Stimulated activated CD4-positive, alpha-beta T cell treated with anti-CD3 and anti-CD28 coated beads, Interleukin-4, amount 100 ng/mL, for 24 hours (primary cell): ENCODE data around the gene CD52.
"Not testable (repeated sequence)": the region's sequence is repeated elsewhere in the genome, so short reads cannot be mapped to it uniquely, and the experiment has no call there.

Experiments
- DNase-seq: peaks from one replicate; pipeline ENCODE4 v3.0.0-alpha.2; 2020

CD52 gene

DNA sequence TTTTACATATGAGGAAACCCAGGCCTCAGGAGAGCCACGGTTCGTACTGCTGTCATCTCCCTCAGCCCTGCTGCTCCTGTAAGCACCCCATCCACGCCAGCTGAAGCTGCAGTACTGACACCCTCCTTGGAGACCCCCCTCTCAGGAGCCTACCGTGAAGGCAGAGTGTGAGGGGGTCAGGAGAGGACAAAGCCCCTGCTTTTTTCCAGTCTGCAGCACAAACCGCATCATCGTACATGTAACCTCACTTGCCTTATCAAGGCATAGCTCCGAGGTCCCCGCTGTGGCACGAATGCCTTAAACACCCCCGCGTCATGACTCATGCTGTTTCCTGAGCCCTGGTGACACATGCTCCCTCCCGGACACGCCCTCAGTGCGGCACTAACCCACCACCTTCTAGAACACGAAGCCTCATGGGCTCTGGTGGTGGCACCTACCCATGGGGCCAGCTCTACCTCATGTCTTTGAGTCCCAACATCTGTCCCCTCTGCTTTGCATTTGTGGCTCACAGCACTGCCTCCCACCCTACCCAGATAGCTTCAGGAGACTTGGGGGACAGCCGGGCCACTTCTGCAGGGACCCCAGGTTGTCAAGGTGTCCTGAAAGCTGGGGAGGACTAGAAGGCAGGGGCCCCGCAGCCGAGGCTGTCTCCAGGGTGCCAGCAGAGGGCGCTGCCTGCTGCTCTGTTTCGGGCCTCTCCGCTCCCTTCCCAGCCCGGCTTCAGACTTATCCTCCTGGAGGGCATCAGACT, 33.0 kb upstream of the CD52 start:
- DNase-seq = peak; percentile 98

DNA sequence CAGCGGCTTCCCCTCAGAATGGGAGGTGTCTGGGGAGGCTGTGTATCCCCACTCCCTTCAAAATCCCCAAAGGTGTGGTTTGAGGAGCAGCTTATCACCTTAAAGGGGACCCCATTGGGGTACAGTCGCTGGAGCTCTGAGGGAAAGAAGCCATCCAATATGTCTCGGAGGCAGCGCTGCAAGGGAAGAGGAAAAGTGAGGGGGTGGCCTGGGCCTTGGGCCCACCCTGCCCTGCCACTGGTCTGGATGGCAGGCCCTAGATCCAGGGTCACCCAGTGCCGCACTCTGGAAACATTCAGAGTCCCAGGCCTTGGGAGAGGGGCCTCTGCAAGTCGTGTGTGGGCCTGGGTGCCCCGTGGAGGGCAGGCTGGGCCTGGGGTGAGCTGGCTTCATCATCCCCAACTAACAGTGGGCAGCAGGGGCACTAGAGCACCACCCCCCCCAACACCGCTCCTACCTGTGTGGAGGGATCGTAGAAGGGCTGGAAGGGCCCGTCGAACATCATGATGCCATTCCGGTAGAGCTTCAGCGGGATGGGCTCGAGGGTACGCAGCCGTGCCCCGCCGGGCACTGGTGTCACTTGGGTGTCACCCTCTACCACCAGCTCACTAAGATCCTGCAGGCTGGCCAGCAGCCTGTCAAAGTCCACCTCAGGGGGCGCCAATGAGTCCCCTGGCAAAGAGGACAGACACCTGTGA, 32.2 kb upstream of the CD52 start:
- DNase-seq = peak; percentile 30

DNA sequence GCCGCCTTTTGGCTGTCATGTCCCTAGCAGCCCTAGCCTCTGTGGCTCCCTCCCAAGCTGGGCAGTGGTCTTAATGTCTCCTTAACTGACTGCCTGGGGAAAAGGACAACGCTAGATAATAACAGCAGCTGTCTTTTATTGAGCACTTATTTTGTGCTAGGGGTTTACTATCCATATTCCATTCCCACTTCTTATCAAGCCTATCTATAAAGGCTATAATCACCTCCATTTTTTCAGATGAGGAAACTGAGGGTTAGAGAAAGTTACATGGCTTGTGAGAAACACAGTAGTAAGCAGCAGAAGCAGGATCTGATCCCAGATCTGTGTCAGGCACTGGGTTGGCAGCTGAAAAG, 31.7 kb upstream of the CD52 start:
- DNase-seq = no peak

DNA sequence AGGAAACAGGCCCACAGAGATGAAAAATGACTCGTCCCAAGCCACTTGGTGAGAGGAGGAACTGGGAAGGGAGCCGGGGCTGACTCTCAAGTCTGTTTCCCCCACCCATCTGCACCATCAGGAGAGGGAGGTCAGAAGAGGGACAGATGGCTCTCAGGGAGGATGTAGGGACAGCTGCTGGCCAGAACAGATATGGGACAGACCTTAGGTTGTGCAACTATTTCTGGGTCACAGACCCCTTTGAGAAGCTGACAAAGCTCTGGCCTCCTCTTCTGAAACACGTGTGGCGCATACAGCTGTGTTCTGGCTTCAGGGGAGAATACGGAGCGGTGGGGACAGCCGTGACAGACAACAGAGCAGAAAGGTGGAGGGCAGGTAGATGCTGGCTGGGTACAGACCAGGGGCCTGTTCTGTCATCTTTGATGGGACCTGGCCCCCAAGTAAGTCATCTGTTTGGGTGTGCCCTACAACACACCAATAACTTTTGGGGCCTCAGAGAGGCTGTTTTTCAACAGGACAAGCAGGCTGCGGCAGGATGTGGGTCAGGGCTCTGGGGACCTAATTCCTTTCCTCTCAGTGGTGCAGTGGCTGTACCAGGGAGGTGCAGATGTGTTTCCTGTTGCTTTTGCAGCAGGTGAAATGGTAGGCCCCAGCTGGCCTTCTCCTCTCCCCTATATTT, 30.6 kb upstream of the CD52 start:
- peak; percentile 58 for DNase-seq

DNA sequence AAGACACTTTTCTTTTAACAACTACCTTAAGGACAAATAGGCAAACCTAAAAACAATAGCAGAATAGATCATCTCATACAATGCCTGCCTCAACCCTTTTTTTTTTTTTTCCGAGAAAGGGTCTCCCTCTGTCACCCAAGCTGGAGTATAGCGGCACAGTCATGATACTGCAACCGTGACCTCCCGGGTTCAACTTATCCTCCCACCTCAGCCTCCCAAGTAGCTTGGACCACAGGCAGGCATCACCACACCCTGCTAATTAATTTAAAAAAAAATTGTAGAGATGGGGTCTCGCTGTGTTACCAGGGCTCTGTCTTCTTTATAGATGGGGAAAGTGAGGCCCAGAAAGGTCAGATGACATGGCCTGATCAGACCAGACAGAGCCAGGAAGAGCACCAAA, 29.9 kb upstream of the CD52 start:
- DNase-seq = no peak

DNA sequence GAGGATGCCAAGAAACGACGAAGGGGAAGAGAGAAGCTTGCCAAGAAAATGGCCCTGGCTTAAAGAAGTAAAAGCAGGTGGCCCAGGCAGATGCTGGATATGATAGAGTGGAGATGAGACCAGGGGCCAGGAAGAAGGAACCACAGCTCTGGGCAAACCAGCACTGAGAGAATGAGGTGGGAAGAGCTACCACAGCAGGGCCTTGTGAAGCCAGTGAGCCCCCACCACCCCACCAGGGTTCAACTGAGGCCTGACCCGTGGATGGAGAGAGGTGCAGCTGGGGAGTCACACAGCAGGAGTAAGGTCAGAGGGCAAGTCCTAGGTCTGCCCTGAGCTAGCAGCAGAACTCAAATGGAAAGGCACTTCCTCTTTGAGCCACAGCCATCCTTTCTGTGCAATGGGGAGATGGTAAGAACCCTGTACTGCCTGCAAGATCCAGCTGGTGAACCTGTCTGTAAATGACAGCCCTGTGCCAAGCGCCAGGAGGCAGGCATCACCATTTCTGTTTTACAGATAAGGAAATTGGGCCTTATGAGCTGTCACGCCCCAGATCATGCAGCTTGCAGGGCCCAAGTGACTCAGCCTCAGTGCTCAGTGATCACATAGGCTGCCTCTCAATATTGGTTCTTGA, 29.3 kb upstream of the CD52 start:
- DNase-seq = peak; percentile 78

DNA sequence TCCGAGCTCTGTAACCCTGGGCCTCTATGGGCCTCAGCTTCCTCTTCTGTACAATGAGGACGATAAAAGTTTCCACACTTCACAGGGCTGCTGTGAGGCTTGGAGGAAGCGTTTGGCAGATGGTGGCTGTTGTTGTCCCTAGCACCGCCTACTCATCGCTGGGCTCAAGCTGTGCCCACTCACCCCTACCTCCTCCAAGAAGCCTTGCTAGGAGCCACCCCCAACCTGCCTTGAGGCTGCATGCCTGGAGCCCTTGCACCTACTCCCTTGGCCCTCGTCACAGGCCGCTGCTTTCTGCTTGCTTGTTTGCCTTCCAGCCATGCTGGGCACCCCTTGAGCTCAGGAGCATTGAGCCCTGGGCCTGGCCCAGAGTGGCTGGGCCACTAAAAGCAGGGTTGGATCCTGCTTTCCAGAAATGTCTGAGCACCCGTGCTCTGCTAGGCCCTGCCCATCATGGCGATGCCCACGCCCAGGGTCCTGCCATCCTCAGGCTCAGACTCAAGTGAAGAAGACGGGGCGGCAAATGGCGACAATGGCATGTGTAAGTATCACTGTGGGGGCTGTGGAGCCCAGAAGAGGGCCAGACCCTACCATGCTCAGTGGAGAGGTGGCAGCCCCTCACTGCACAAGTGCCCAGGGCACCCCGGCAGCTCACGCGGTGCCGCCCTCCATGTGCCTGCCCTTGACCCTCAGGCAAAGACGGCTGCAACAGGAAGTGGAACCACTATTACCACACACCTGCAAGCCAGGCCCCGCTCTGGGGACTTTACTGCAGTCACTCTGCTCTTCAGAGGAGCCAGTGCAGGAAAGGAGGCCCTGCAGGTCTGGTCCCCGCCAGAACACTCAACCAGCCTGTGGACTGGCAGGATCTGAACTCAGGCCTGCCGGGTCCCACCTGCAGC, 28.3 kb upstream of the CD52 start:
- peak; percentile 12 for DNase-seq

DNA sequence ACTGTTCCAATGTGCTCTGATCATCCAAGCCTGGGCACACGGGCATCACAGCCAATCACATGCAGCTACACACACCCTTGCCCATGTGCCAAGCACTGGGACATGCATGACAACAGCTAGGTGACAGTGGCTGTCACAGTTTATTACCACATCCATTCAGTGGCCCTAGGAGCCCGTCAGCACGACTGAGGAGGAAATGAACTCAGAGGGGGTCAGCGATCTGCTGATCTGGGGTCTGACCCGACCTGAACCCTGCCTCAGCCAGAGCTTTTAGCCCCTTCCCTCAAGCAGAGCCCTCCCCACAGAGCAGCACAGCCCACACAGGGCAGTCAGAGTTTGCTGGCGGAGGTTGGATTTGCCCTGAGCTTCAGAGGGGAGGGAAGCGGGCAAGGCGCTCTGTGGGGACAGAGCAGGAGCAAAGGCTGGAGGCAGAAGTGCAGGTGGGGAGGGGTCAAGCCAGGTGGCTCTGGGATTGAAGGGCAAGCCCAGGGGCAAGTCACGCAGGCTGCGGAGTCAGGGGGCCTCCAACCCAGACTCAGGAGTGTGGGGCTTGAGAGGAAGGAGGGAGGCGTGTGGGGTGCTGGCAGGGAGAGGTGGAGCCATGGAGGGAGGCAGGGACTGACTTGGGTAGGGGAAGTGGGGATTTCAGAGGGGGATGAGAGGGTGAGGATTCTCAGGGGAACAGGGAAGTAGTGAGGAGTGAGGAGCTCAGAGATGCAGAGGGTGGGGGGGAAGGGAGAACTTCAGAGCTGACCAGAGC, 27.5 kb upstream of the CD52 start:
- no peak for DNase-seq

DNA sequence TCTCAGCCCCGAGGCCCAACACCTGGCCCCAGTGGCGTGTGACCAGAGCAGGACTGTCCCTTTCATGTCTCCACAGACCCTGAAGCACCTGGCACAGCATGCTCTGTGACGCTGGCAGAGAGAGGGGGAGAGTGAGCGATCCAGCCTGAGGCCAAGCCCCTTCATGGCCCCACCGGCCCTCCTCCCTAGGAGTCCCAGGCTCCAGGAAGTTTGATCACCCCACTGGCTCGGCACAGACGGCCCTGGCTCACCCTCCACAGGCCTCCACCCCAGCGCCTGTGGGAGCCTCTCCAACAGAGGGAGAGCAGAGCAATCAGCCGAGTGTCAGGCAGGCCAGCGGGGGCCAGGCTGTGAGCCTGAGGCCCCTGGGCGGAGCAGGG, 26.9 kb upstream of the CD52 start:
- DNase-seq = no peak

DNA sequence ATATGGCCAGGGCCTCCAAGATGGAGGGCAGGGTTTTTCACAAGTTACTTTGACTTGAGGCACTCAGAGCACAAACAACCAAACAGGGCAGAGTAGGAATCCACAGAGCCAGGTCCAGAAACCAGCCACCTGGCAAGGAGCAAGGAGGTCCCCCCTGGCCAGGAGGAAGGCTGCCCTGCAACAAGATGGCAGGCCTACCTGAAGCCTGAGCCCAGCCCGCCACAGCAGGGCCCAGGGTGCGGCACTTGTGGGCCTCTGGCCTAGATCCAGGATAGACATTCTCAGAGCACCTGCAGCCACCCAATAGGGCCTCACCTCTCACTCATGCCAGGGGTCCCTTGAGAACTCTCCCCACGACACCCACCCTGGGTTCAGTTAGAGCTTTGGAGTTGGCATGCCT, 26.3 kb upstream of the CD52 start:
- no peak for DNase-seq

DNA sequence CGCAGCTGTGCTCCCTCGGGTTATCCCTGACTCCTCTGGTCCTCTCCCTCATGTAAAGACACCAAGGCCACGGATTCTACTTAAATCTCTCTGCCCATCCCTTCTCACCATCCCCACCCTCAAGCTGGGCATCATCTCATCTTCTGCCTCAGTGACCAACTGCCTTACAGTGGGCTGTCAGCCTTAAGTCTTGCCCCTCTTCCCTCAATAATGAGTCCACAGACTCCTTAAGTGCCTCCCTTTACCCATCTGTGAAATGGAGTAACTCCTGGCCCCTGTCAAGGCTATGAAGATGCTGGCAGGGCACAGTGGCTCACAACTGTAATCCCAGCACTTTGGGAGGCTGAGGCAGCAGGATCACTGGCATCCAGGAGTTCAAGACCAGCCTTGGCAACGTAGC, 25.8 kb upstream of the CD52 start:
- DNase-seq = no peak

DNA sequence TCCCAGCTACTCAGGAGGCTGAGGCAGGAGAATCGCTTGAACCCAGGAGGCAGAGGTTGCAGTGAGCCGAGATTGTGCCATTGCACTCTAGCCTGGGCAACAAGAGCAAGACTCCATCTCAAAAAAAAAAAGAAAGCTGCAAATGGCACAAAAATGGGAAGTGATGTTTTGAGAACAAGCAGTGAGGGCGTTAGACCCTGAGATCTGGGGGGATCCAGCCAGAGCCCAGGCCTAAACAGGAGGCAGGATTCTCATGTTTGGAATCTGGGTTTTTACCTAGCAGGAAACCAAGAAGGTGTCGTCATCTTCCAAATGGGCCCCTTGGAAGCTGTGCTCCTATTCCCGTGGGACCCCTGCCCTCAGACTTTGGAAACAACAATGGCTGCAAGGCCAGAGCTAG, 25.0 kb upstream of the CD52 start:
- not testable (repeated sequence) for DNase-seq

DNA sequence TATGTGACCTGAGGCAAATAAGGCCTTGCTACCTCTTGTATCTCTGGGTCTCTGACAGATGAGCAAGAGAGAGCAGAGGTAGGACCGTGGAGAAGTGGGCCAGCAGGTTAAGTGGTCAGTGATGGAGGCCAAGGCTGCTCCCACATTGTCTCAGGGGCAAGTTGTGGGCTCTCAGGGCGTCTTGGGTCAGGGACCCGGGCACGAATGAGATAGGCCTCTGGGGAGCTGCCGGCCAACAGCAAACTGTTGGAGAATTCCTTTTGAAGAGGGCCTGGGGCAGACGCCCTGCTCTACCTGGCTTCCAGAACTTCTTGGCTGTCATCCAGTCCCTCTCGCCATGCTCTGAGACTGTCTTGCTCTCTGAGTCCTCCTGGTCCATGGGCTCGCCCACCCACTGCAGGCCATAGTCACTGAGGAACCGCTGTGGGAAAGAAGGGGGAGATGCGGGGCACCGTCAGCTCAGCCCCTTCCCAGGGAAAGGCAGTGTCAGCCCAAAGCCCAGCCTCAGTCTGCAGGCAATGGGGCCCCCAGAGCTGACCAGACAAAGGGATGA, 23.8 kb upstream of the CD52 start:
- no peak for DNase-seq

DNA sequence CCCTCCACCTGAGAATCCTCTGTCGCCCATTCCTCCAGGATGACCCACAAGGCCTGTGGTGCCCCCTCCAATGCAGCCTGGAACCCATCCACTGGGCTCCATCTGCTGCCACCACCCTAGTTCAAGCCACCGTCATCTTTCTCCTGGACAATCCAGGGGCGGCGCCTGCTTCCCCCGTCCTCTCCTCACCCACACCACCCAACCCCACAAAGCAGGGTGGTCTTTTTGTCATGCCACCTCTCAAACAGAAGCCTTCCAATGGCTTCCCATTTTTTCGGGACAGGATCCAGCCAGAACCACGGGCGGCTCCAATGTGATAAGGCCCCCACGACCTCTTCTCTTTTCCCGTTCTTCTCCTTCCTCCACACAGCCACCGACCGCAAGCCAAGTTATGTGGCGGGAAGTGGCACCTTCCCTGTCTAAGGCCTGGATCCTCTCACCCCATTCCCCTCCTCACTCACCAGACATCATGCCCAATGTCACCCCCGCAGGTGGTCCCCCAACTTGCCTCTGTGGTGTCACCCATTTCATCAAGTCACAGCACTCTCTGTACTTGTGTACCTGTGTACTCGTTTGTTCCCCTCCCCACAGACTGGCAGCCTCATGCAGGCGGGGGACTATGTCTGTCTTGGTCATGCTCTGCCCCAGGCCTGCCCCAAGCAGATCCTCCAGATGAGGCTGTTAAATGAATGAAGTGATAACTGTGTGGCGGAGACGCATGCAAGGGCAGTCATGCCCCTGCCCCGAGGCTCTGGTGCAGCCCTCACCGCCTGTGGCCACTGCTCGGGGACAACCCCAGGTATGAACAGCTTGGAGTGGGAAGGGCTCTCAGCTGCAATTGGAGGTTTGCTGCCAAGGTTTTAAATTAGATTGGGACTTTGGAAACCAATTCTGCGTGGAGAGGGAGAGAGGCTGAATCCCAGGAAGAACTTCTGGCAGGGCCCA, 22.3 kb upstream of the CD52 start:
- DNase-seq = no peak

DNA sequence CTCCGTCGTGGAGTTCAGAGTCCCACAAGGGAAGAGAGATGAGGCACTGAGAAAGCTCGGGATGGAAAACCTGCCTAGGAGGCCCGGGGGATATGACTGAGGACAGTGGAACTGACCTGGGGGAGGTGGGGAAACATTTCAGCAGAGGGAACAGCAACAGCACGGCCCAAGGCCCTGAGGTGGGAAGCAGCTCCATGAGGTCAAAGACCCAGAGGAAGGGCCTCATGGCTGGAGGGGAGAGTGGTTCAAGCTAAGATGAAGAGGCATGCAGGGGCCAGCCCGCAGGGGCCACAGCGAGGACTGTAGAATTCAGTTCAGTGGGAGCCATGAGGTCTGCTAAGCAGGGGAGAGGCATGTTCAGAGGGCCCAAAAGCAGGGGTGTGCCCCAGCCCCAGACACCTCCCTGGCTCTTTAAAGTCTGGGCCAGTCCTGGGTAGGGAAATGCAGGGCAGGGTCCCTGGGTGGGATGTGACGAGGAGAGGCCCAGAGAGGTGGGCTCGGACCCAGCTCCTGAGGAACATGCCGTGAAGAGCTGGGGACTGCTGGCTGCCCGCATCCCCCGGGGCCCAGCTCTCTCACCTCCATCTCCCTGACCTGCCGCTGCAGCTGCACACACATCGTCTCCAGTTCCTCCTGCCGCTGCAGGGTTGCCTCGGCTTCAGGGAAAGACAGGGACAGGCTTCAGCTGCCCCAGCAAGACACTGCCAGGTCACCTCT, 21.3 kb upstream of the CD52 start:
- DNase-seq = no peak

DNA sequence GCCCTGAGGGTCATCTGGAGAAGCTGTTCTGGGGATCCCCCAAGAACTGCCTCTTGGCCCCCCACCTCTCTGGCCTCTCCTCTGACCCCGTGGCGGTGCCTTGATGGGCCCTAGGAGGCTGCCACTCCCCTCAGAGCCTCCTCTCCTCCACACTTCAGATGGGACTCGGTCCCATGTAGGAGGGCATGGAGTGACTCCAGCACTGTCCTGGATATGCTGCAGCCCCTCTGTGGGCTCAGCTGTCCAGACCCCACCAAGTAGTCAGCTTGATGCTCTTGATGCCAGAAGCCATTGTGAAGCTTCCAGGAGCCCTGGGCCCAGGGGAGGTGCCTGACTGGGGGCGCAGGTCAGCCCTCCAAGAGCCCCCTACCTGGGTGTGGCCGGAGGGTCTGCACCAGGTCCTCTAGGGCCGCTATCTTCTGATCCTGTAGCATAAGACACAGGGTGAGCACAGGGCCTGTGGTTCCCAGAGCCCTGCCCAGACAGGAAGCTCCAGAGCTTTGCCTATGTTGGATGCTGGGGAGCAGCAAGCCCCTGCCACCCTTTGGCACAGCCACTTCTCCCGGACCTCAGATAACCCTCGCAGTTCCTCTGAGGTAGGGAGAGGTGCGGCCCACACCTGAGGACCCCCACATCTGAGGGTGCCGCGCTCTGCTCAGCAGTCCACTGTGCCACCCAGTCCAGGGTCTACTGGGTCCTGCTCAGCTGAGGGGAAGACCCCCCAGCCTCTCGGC, 20.5 kb upstream of the CD52 start:
- DNase-seq = no peak

DNA sequence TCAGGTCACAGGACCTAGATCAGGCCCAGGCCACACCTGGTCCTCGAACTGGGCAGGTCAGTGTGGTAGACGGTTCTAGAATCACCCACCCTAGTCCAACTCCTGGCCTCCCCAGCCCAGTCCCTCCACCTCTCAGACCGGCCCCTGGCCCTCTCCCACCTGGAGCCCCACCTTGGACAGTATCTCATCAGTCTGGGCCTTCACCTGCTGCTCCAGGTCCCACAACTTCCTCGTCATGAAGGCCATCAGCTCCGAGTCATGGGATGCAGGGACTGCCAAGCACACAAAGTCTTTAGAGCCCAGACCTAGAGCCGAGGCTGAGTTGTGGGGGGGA, 20.0 kb upstream of the CD52 start:
- DNase-seq = no peak

DNA sequence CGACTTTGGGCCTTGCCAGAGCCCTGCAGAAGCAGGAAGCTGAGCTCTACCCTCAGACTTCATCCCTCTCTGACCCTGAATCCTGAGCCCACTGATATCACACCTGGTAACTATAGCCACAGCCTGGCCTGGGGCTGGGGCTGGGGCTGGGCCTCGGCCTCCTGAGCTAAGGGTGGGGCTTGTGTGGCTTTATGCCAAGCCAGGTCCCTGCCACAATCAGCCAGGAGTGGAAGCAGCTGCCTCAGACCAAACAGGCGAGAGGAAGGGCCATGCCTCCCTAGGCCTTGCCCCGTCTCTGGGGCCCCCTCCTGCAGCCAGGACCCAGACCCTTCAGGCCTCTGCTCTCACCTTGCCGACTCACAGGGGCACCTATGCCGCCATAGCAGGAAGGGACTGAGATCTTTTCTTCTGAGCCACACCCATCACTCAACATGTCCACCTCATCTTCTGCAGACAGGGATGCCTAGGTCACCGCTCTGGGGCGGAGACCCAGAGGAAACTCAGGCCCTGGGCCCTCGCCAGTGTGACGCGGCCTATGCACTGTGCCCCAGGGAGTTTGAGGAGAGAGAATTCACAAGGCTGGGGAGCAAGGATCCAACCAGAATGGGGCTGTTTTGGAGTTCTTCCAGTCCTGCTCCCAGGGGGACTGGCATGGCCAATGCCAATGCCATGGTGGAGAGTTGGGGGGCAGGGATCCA, 17.0 kb upstream of the CD52 start:
- DNase-seq = no peak
